ENCODE data around the gene DSCAML1. TPM values are rescaled to one million over a fixed set of nuclear protein-coding genes. Genes with fewer than 3 reads are reported as not detected.
A peak's percentile ranks its signal among the peaks of the same experiment; 100 is the strongest.

The DSCAML1 gene
- total and polyA plus RNA-seq, 2 of the 8 experiments (the other 6 are each of a cell fraction or from before 2014, with no cell fraction given), result 0.19 to 0.24 TPM

- no peak overlapping the region for H4K91ac ChIP-seq (replicated peaks; ENCODE audit: insufficient read length, low read length)
- ChIA-PET CTCF (ENCODE audit: partially characterized antibody) (interaction anchor here (0.6 to 2.1 kb wide), 7 partner anchors 17 to 559 kb away, joined by 3 to 9 read pairs (median 3); no protein-coding TSS in a partner anchor), POLR2A (ENCODE audit: partially characterized antibody) (no interaction called here)
- H4K20me1 ChIP-seq (replicated peaks in 1 of 2; ENCODE audit: control insufficient read depth in 1 of 2, insufficient read depth in 2 of 2, low read length in 2 of 2), result peaks cover 0 to 2% of the 10 kb centered on the region in 2 experiments
- H2BK120ac ChIP-seq (replicated peaks; ENCODE audit: low read depth, low read length), result no peak overlapping the region
- 92% methylated on average over 9 of the region's 10 CpGs; no CpG with 5 or more reads in 1 of the 2 experiments for WGBS, 2 experiments (ENCODE audit: extremely low coverage in 1 of 2, insufficient coverage in 1 of 2, insufficient read length in 1 of 2, insufficient replicate concordance in 2 of 2, low coverage in 1 of 2, low lambda C conversion rate in 2 of 2, missing lambda C conversion rate in 1 of 2)
- no peak overlapping the region for H2BK15ac ChIP-seq (ENCODE audit: low read length)
- no peak overlapping the region for H4K5ac ChIP-seq (ENCODE audit: insufficient read length, low read depth, low read length)
- H3K27me3 ChIP-seq (replicated peaks in 1 of 4; ENCODE audit: control insufficient read depth in 3 of 4, extremely low read depth in 1 of 4, insufficient read depth in 3 of 4, low read length in 3 of 4), result no peaks in the 10 kb centered on the region
- H3K9ac ChIP-seq (replicated peaks in 1 of 4; ENCODE audit: extremely low read depth in 1 of 4, low read depth in 3 of 4, low read length in 3 of 4), result no peak overlapping the region
- H4K8ac ChIP-seq (ENCODE audit: extremely low read depth, insufficient read depth, low read length), result no peak overlapping the region
- H2AFZ ChIP-seq (ENCODE audit: low read length), result no peak overlapping the region
- no peak overlapping the region for H3K18ac ChIP-seq (ENCODE audit: extremely low read depth, low read length)
- no peak overlapping the region for H2BK12ac ChIP-seq (ENCODE audit: low read depth, low read length)
- no peak for FAIRE-seq
- H3K4ac ChIP-seq (replicated peaks; ENCODE audit: insufficient read length, low read depth, low read length), result no peak overlapping the region
- H2AK5ac ChIP-seq (ENCODE audit: low read depth, low read length), result no peak overlapping the region
- H3K9me3 ChIP-seq (ENCODE audit: insufficient read depth in 2 of 2, low read depth in 1 of 2, low read length in 1 of 2), result no peaks in the 10 kb centered on the region
- no peak overlapping the region for H3K4me2 ChIP-seq (ENCODE audit: insufficient read depth in 1 of 2, low read depth in 2 of 2, low read length in 2 of 2)
- no peak overlapping the region for H2BK5ac ChIP-seq (ENCODE audit: low read depth, low read length)
- H3K27ac ChIP-seq (ENCODE audit: low read depth, low read length), result no peak overlapping the region
- peak in 1 of 2 experiments; percentile 22 for DNase-seq (ENCODE audit: low read depth in 1 of 2, low spot score in 2 of 2)
- no peak overlapping the region for H3K23ac ChIP-seq (ENCODE audit: insufficient read length)
- no peaks in the 10 kb centered on the region for H3K79me2 ChIP-seq (ENCODE audit: control insufficient read depth in 1 of 2, insufficient read depth in 2 of 2, low read length in 2 of 2)
- no peak overlapping the region for H3K56ac ChIP-seq (replicated peaks; ENCODE audit: insufficient read length, low read depth, low read length)
- H3K14ac ChIP-seq (ENCODE audit: insufficient read length), result no peak overlapping the region
- H3K36me3 ChIP-seq (ENCODE audit: control insufficient read depth in 2 of 4, insufficient read depth in 4 of 4, low read length in 3 of 4), result no peaks in the 10 kb centered on the region; a peak in 1 of 8 replicates
- no peaks in the 10 kb centered on the region for H3K79me1 ChIP-seq (ENCODE audit: low read depth, low read length)
- peaks cover 0 to 6% (median 0%) of the 10 kb centered on the region in 4 experiments; a peak in 2 of 7 replicates for H3K4me1 ChIP-seq (replicated peaks in 1 of 4; ENCODE audit: control insufficient read depth in 3 of 4, insufficient read depth in 4 of 4, low read length in 3 of 4)
- H3K4me3 ChIP-seq (ENCODE audit: extremely low read depth in 1 of 4, insufficient read depth in 2 of 4, low read depth in 3 of 4, low read length in 4 of 4), result no peak overlapping the region
- no peaks in the 10 kb centered on the region; the same call in 1 of the 2 replicates for H3K23me2 ChIP-seq (ENCODE audit: low read depth, low read length)
- H2BK20ac ChIP-seq (ENCODE audit: low read length), result no peak overlapping the region
- TF ChIP-seq KDM1A (IDR thresholded peaks at IDR 0.05; ENCODE audit: borderline replicate concordance, low read length), result no peak
- no peak for TF ChIP-seq KDM4A (IDR thresholded peaks at IDR 0.05; ENCODE audit: low read depth, low read length, severe bottlenecking)
- TF ChIP-seq CTCF (IDR thresholded peaks at IDR 0.05; ENCODE audit: control extremely low read depth in 1 of 3, insufficient read depth in 1 of 3, low read depth in 1 of 3, low read length in 3 of 3), result no peak
- no peak for TF ChIP-seq RNF2 (IDR thresholded peaks at IDR 0.05; ENCODE audit: borderline replicate concordance, low read depth, low read length, missing control alignments, poor library complexity, severe bottlenecking)
- TF ChIP-seq ASH2L (IDR thresholded peaks at IDR 0.05; ENCODE audit: low read length), result no peak
- no peak for TF ChIP-seq POLR2A (IDR thresholded peaks at IDR 0.05; ENCODE audit: control extremely low read depth in 1 of 2, low read depth in 2 of 2, low read length in 2 of 2)
- TF ChIP-seq ATF3 (IDR thresholded peaks at IDR 0.05; ENCODE audit: insufficient read depth, low read depth, low read length), result no peak
- TF ChIP-seq CBX8 (IDR thresholded peaks at IDR 0.05; ENCODE audit: borderline replicate concordance, low read depth, low read length), result no peak
Observed at GRCh38 chr11:117839936-117840813, 43.2 kb upstream of the DSCAML1 start.

Measured in H1 (cell line).